GM23338 (cell line): ENCODE data around the gene KIAA1549. TPM values are rescaled to one million over a fixed set of nuclear protein-coding genes. Genes with fewer than 3 reads are reported as not detected.

ENCODE experiments used
- ATAC-seq: fragments of 200-7000 bp; cut with Tn5 transposase; 3 replicates; pipeline ENCODE4 v1.9.1; 2020
- DNase-seq: peaks from one replicate; pipeline ENCODE4 v3.0.0-alpha.2; 2015; ENCODE audit warnings: low spot score
- H2AFZ ChIP-seq: fragments of 200-600 bp; sonication (generic); 2 replicates; pipeline ENCODE4 v1.8.0; 2016; ENCODE audit warnings: antibody characterized with exemption, mild to moderate bottlenecking, moderate library complexity
- H3F3A ChIP-seq: fragments of 200-600 bp; sonication (generic); replicated peaks from 2 replicates; pipeline ENCODE4 v1.8.0; 2017; ENCODE audit warnings: antibody characterized with exemption, mixed run types, low read depth
- H3K27ac ChIP-seq: fragments of 200-600 bp; sonication (generic); 2 replicates; pipeline ENCODE4 v1.6.1; 2016; ENCODE audit warnings: low read depth
- H3K27me3 ChIP-seq: fragments of 200-600 bp; sonication (generic); 2 replicates; pipeline ENCODE4 v1.8.0; 2016; ENCODE audit warnings: mild to moderate bottlenecking, mixed run types, moderate library complexity; ENCODE audit not compliant: insufficient read depth
- H3K36me3 ChIP-seq: fragments of 200-600 bp; sonication (generic); 2 replicates; pipeline ENCODE4 v1.8.0; 2016; ENCODE audit warnings: mild to moderate bottlenecking; ENCODE audit not compliant: insufficient read depth
- H3K4me1 ChIP-seq: fragments of 200-600 bp; sonication (generic); 2 replicates; pipeline ENCODE4 v1.8.0; 2016; ENCODE audit warnings: mild to moderate bottlenecking, moderate library complexity; ENCODE audit not compliant: insufficient read depth
- H3K4me2 ChIP-seq: fragments of 200-600 bp; sonication (generic); 2 replicates; pipeline ENCODE4 v1.7.1; 2017; ENCODE audit warnings: mixed run types
- H3K4me3 ChIP-seq: fragments of 200-600 bp; sonication (generic); 2 replicates; pipeline ENCODE4 v1.6.1; 2016; ENCODE audit warnings: mixed run types
- H3K79me2 ChIP-seq: fragments of 200-600 bp; sonication (generic); replicated peaks from 2 replicates; pipeline ENCODE4 v1.8.0; 2017; ENCODE audit warnings: mild to moderate bottlenecking; ENCODE audit not compliant: insufficient read depth
- H3K9me2 ChIP-seq: fragments of 200-600 bp; sonication (generic); 2 replicates; pipeline ENCODE4 v1.8.0; 2017; ENCODE audit not compliant: insufficient read depth
- H4K20me1 ChIP-seq: fragments of 200-600 bp; sonication (generic); replicated peaks from 2 replicates; pipeline ENCODE4 v1.8.0; 2017; ENCODE audit warnings: mild to moderate bottlenecking; ENCODE audit not compliant: insufficient read depth
- H3K27ac Mint-ChIP-seq: 2 replicates; pipeline ENCODE4 v1.8.0; 2020; ENCODE audit warnings: inconsistent platforms, mild to moderate bottlenecking, moderate library complexity, mixed read lengths
- H3K27me3 Mint-ChIP-seq: 3 replicates; pipeline ENCODE4 v1.8.0; 2022; ENCODE audit warnings: low read depth, mild to moderate bottlenecking, moderate library complexity, mixed read lengths, inconsistent platforms; ENCODE audit not compliant: insufficient read depth, poor library complexity
- H3K36me3 Mint-ChIP-seq: 3 replicates; pipeline ENCODE4 v1.8.0; 2021; ENCODE audit warnings: low read depth, mild to moderate bottlenecking, inconsistent platforms, moderate library complexity, mixed read lengths
- H3K4me1 Mint-ChIP-seq: 3 replicates; pipeline ENCODE4 v1.8.0; 2020; ENCODE audit warnings: mild to moderate bottlenecking, inconsistent platforms, mixed read lengths
- H3K4me3 Mint-ChIP-seq: 3 replicates; pipeline ENCODE4 v1.8.0; 2021; ENCODE audit warnings: moderate library complexity, mild to moderate bottlenecking, inconsistent platforms, mixed read lengths
- H3K9me3 Mint-ChIP-seq: 3 replicates; pipeline ENCODE4 v1.8.0; 2020; ENCODE audit warnings: moderate library complexity, mild to moderate bottlenecking, inconsistent platforms, mixed read lengths
- EZH2 ChIP-seq: fragments of 200-600 bp; sonication (generic); IDR thresholded peaks from one replicate; pipeline ENCODE4 v1.8.0; 2017; ENCODE audit warnings: antibody characterized with exemption, mild to moderate bottlenecking, low read depth; ENCODE audit not compliant: unreplicated experiment
- EZH2phosphoT487 ChIP-seq: fragments of 200-600 bp; sonication (generic); IDR thresholded peaks from one replicate; pipeline ENCODE4 v1.8.1; 2018; ENCODE audit warnings: antibody characterized with exemption; ENCODE audit not compliant: unreplicated experiment
- JUNB ChIP-seq: IDR thresholded peaks from one replicate; pipeline ENCODE4 v1.6.1; 2016; ENCODE audit warnings: antibody characterized with exemption; ENCODE audit not compliant: unreplicated experiment
- NANOG ChIP-seq: IDR thresholded peaks from 2 replicates; pipeline ENCODE4 v1.6.1; 2016; ENCODE audit warnings: antibody characterized with exemption, borderline replicate concordance
- ZNF114 ChIP-seq: fragments of 250-450 bp; sonication (Bioruptor Pico); IDR thresholded peaks from 2 replicates; pipeline ENCODE4 v1.5.0; 2020; ENCODE audit warnings: mild to moderate bottlenecking, moderate library complexity
- ZNF331 ChIP-seq: fragments of 250-450 bp; sonication (Bioruptor Pico); IDR thresholded peaks from 2 replicates; pipeline ENCODE4 v1.5.0; 2020; ENCODE audit warnings: low read depth, mild to moderate bottlenecking, moderate library complexity
- ZNF462 ChIP-seq: fragments of 250-450 bp; sonication (Bioruptor Pico); IDR thresholded peaks from 2 replicates; pipeline ENCODE4 v1.5.0; 2020; ENCODE audit warnings: mild to moderate bottlenecking, moderate library complexity
- polyA plus RNA-seq: library from polyadenylated mRNA; unstranded; fragments of >200 nt; fragmentation: Nextera tagmentation; extraction: Ambion mirVana; gene quantifications from 2 replicates; pipeline ENCODE4 v1.2.1, GENCODE V29; 2016
- total RNA-seq: library from RNA; depleted of rRNA; stranded (reverse); fragments of >200 nt; shearing (Covaris generic); gene quantifications from 2 replicates; pipeline ENCODE4 v1.2.3, GENCODE V29; 2014
- TF ChIP-seq, protein P1 (sequence below), 2 experiments: fragments of 200-600 bp in 1 of 2; sonication (generic) in 1 of 2; conservative IDR thresholded peaks; 2 replicates each; pipeline versions ENCODE4 v1.5.1 to v1.6.1; 2016 to 2017; ENCODE audit warnings: antibody characterized with exemption in 2 of 2, low read depth in 2 of 2, mild to moderate bottlenecking in 2 of 2, moderate library complexity in 1 of 2
- TF ChIP-seq, protein P2 (sequence below): IDR thresholded peaks from one replicate; pipeline ENCODE4 v1.6.1; 2018; ENCODE audit warnings: antibody characterized with exemption; ENCODE audit not compliant: unreplicated experiment
- TF ChIP-seq, protein P3 (sequence below): IDR thresholded peaks from 2 replicates; pipeline ENCODE4 v1.6.1; 2016; ENCODE audit warnings: antibody characterized with exemption

KIAA1549 gene
- total and polyA plus RNA-seq, 2 experiments from 2014 or later, result 3.6 to 13.5 TPM

- H3K36me3 Mint-ChIP-seq, result no peaks in the 10 kb centered on the region
- H3K27ac ChIP-seq, result no peak overlapping the region
- no peak overlapping the region for H3K27ac Mint-ChIP-seq
- DNase-seq (no peak), ATAC-seq (no peak)
- no peak overlapping the region for H3K4me3 Mint-ChIP-seq
- peaks cover 29% of the 10 kb centered on the region for H3K4me1 Mint-ChIP-seq
- H3K27me3 Mint-ChIP-seq, result peaks cover 3% of the 10 kb centered on the region
- TF ChIP-seq, protein P1, sequence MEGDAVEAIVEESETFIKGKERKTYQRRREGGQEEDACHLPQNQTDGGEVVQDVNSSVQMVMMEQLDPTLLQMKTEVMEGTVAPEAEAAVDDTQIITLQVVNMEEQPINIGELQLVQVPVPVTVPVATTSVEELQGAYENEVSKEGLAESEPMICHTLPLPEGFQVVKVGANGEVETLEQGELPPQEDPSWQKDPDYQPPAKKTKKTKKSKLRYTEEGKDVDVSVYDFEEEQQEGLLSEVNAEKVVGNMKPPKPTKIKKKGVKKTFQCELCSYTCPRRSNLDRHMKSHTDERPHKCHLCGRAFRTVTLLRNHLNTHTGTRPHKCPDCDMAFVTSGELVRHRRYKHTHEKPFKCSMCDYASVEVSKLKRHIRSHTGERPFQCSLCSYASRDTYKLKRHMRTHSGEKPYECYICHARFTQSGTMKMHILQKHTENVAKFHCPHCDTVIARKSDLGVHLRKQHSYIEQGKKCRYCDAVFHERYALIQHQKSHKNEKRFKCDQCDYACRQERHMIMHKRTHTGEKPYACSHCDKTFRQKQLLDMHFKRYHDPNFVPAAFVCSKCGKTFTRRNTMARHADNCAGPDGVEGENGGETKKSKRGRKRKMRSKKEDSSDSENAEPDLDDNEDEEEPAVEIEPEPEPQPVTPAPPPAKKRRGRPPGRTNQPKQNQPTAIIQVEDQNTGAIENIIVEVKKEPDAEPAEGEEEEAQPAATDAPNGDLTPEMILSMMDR (conservative IDR thresholded peaks at IDR 0.05; ENCODE audit: low read depth in 2 of 2), result no peak
- no peak for TF ChIP-seq EZH2
- TF ChIP-seq ZNF462, result no peak
- no peak for TF ChIP-seq NANOG
- TF ChIP-seq, protein P2, sequence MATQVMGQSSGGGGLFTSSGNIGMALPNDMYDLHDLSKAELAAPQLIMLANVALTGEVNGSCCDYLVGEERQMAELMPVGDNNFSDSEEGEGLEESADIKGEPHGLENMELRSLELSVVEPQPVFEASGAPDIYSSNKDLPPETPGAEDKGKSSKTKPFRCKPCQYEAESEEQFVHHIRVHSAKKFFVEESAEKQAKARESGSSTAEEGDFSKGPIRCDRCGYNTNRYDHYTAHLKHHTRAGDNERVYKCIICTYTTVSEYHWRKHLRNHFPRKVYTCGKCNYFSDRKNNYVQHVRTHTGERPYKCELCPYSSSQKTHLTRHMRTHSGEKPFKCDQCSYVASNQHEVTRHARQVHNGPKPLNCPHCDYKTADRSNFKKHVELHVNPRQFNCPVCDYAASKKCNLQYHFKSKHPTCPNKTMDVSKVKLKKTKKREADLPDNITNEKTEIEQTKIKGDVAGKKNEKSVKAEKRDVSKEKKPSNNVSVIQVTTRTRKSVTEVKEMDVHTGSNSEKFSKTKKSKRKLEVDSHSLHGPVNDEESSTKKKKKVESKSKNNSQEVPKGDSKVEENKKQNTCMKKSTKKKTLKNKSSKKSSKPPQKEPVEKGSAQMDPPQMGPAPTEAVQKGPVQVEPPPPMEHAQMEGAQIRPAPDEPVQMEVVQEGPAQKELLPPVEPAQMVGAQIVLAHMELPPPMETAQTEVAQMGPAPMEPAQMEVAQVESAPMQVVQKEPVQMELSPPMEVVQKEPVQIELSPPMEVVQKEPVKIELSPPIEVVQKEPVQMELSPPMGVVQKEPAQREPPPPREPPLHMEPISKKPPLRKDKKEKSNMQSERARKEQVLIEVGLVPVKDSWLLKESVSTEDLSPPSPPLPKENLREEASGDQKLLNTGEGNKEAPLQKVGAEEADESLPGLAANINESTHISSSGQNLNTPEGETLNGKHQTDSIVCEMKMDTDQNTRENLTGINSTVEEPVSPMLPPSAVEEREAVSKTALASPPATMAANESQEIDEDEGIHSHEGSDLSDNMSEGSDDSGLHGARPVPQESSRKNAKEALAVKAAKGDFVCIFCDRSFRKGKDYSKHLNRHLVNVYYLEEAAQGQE, result no peak
- no peak for TF ChIP-seq JUNB
- no peak for TF ChIP-seq EZH2phosphoT487
- TF ChIP-seq ZNF114, result no peak
- TF ChIP-seq, protein P3, sequence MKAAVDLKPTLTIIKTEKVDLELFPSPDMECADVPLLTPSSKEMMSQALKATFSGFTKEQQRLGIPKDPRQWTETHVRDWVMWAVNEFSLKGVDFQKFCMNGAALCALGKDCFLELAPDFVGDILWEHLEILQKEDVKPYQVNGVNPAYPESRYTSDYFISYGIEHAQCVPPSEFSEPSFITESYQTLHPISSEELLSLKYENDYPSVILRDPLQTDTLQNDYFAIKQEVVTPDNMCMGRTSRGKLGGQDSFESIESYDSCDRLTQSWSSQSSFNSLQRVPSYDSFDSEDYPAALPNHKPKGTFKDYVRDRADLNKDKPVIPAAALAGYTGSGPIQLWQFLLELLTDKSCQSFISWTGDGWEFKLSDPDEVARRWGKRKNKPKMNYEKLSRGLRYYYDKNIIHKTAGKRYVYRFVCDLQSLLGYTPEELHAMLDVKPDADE, result no peak
- no peak for TF ChIP-seq ZNF331 (CRISPR knock-in tag)
- H3K4me3 ChIP-seq, result no peak overlapping the region
- no peaks in the 10 kb centered on the region for H3K36me3 ChIP-seq
- no peaks in the 10 kb centered on the region for H3K9me3 Mint-ChIP-seq
- no peak overlapping the region for H2AFZ ChIP-seq
- H3K9me2 ChIP-seq, result no peaks in the 10 kb centered on the region
- no peak overlapping the region for H3K4me2 ChIP-seq
- H3F3A ChIP-seq, result no peaks in the 10 kb centered on the region
- peaks cover 89% of the 10 kb centered on the region for H3K79me2 ChIP-seq
- H4K20me1 ChIP-seq, result peaks cover 12% of the 10 kb centered on the region
- no peaks in the 10 kb centered on the region for H3K27me3 ChIP-seq
- peaks cover 7% of the 10 kb centered on the region; the same call in 1 of the 2 replicates for H3K4me1 ChIP-seq
These were observed 16.4 kb downstream of the KIAA1549 start for GRCh38 chr7:138964624-138965436.
